Neuronal stem cell (in vitro differentiated cells): ENCODE measurements around the gene CPD.

Experiments used
- DNase-seq: peaks from one replicate; pipeline ENCODE4 v3.0.0-alpha.2; 2013; ENCODE audit warnings: low spot score
- H2AFZ ChIP-seq: one replicate; pipeline ENCODE4 v1.6.1; 2013; ENCODE audit warnings: mild to moderate bottlenecking, low read length, inconsistent platforms
- H2AK5ac ChIP-seq: 2 replicates; pipeline ENCODE4 v1.6.1; 2013; ENCODE audit warnings: low read depth, mild to moderate bottlenecking, inconsistent platforms, low read length, moderate library complexity, mixed read lengths
- H2BK120ac ChIP-seq: 2 replicates; pipeline ENCODE4 v1.6.1; 2013; ENCODE audit warnings: low read depth, mild to moderate bottlenecking, inconsistent platforms, low read length, moderate library complexity, mixed read lengths
- H2BK12ac ChIP-seq: one replicate; pipeline ENCODE4 v1.6.1; 2013; ENCODE audit warnings: low read length, inconsistent platforms
- H2BK15ac ChIP-seq: 2 replicates; pipeline ENCODE4 v1.6.1; 2013; ENCODE audit warnings: mild to moderate bottlenecking, low read length, inconsistent platforms, mixed read lengths
- H2BK5ac ChIP-seq: one replicate; pipeline ENCODE4 v1.6.1; 2013; ENCODE audit warnings: inconsistent platforms, mild to moderate bottlenecking, low read length, moderate library complexity
- H3K14ac ChIP-seq: one replicate; pipeline ENCODE4 v1.6.1; 2013; ENCODE audit warnings: low read length, inconsistent platforms
- H3K18ac ChIP-seq: 2 replicates; pipeline ENCODE4 v1.6.1; 2013; ENCODE audit warnings: low read length, inconsistent platforms
- H3K23ac ChIP-seq: 2 replicates; pipeline ENCODE4 v1.6.1; 2013; ENCODE audit warnings: low read depth, mild to moderate bottlenecking, mixed read lengths, low read length, inconsistent platforms; ENCODE audit not compliant: poor library complexity
- H3K27ac ChIP-seq: replicated peaks from 3 replicates; pipeline ENCODE4 v1.5.1; 2013; ENCODE audit warnings: low read length, inconsistent platforms
- H3K27me3 ChIP-seq, 3 experiments: 2 replicates each; pipeline ENCODE4 v1.6.1; 2013; ENCODE audit warnings: low read length in 3 of 3, mild to moderate bottlenecking in 2 of 3, inconsistent platforms in 1 of 3, low read depth in 1 of 3, mixed read lengths in 1 of 3, moderate library complexity in 1 of 3; ENCODE audit not compliant: control insufficient read depth in 3 of 3, insufficient read depth in 3 of 3
- H3K36me3 ChIP-seq, 2 donors: replicated peaks in 1 of 2; 2 replicates each; pipeline ENCODE4 v1.6.1; 2013; ENCODE audit warnings: low read length in 2 of 2; ENCODE audit not compliant: control insufficient read depth in 2 of 2, insufficient read depth in 2 of 2
- H3K4ac ChIP-seq: 2 replicates; pipeline ENCODE4 v1.6.1; 2013; ENCODE audit warnings: inconsistent platforms, mild to moderate bottlenecking, low read length, moderate library complexity
- H3K4me1 ChIP-seq, 2 donors: 1 replicate in 1 of 2; 2 replicates in 1 of 2; pipeline ENCODE4 v1.6.1; 2013; ENCODE audit warnings: low read length in 2 of 2, low read depth in 1 of 2; ENCODE audit not compliant: control insufficient read depth in 2 of 2, insufficient read depth in 1 of 2
- H3K4me2 ChIP-seq: one replicate; pipeline ENCODE4 v1.6.1; 2013; ENCODE audit warnings: mild to moderate bottlenecking, low read length, inconsistent platforms; ENCODE audit not compliant: insufficient read depth, poor library complexity, severe bottlenecking
- H3K4me3 ChIP-seq, 2 donors: 2 replicates each; pipeline ENCODE4 v1.5.1; 2013; ENCODE audit warnings: low read length in 2 of 2, mild to moderate bottlenecking in 2 of 2, inconsistent platforms in 1 of 2, moderate library complexity in 1 of 2
- H3K79me1 ChIP-seq: one replicate; pipeline ENCODE4 v1.6.1; 2013; ENCODE audit warnings: low read depth, mild to moderate bottlenecking, inconsistent platforms, low read length, moderate library complexity
- H3K9ac ChIP-seq: one replicate; pipeline ENCODE4 v1.6.1; 2013; ENCODE audit warnings: mild to moderate bottlenecking, low read depth, low read length, inconsistent platforms; ENCODE audit not compliant: poor library complexity
- H3K9me3 ChIP-seq, 2 donors: replicated peaks in 1 of 2; 2 replicates each; pipeline versions ENCODE3 to v1.6.1; 2013; ENCODE audit warnings: low read length in 2 of 2, mild to moderate bottlenecking in 2 of 2, inconsistent platforms in 1 of 2, low read depth in 1 of 2, mixed read lengths in 1 of 2, moderate library complexity in 1 of 2; ENCODE audit not compliant: control insufficient read depth in 2 of 2, insufficient read depth in 1 of 2
- H4K8ac ChIP-seq: one replicate; pipeline ENCODE4 v1.6.1; 2013; ENCODE audit warnings: low read depth, mild to moderate bottlenecking, inconsistent platforms, low read length, moderate library complexity
- H4K91ac ChIP-seq: one replicate; pipeline ENCODE4 v1.6.1; 2013; ENCODE audit warnings: low read length, low read depth, mild to moderate bottlenecking, inconsistent platforms; ENCODE audit not compliant: poor library complexity
- WGBS, 2 donors: extraction: QIAGEN DNeasy Blood & Tissue Kit; methylation state at CpG; one replicate each; pipeline ENCODE4 v1.1.7; 2013; ENCODE audit warnings: missing lambda C conversion rate in 2 of 2, mixed read lengths in 1 of 2; ENCODE audit not compliant: insufficient read length in 2 of 2, insufficient replicate concordance in 1 of 2; ENCODE audit errors: extremely low coverage in 2 of 2; 5-methylcytosine and 5-hydroxymethylcytosine counted together

CPD gene

DNA sequence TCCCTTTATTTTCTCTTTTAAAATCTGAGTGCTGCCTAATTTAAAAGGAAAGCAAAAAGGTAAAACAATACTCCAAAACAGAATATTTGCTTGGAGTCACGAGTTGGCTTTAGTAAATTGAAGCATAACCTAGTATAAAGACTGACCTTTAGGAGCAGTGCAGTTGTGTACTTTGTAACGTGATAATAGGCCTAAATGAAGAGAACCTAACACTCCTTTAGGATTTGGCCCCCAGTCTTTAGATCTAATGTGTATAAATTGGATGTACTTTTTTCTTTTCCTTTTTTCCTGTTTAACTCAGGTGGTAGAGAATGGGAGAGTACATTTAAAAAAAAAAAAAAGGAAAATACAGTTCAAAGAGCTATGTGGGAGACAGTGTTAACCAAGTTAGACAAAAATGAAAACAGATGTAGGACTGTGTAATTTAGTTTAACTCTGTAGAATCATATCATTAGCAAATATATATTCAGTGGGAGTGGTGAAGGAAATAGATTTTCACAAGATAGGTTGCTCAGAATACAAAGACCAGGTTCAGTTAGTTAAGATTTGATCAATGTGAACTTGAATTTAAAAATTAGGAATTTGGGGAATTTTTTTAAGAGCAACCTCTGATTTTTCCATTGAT lies 16.8 kb downstream of the CPD start:
- no peak for DNase-seq
- Histone ChIP-seq H2AK5ac (no peak overlapping the region), H2BK5ac (no peak overlapping the region), H2BK12ac (no peak overlapping the region), H3K14ac (no peak overlapping the region), H2BK15ac (no peak overlapping the region), H3K36me3 (peaks cover 0 to 16% of the 10 kb centered on the region in 2 donors), H3K27ac (no peak overlapping the region), H3K4me1 (no peaks in the 10 kb centered on the region), H4K91ac (no peak overlapping the region), H3K4me2 (no peak overlapping the region), H3K4me3 (no peak overlapping the region), H3K18ac (no peak overlapping the region), H2AFZ (no peak overlapping the region), H3K27me3 (no peaks in the 10 kb centered on the region), H3K79me1 (no peaks in the 10 kb centered on the region), H3K9me3 (no peaks in the 10 kb centered on the region), H2BK120ac (no peak overlapping the region), H4K8ac (no peak overlapping the region), H3K23ac (no peak overlapping the region), H3K4ac (no peak overlapping the region), H3K9ac (no peak overlapping the region)
- no CpG with 5 or more reads among the region's 2 CpGs for WGBS, 2 donors

DNA sequence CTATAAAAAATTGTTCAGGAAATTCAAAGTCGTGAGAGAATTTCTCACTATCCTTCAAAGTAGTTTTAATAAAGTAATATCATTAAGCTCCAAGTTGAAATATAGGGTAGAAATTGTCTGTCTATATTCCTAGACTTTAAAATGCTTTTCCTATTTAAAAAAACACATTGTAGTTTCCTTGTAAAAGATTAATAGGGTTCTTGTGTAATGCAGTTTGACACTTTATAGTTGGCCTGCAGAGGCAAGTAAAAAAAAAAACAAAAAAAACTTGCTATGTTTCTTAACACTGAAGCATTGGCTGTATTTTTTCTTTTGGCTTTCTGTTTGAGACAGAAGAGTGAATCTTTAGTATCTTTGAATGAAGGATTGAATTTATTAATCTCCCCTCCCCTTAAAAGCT lies 17.4 kb downstream of the CPD start:
- no peak overlapping the region for H3K9ac ChIP-seq
- H3K36me3 ChIP-seq: peaks cover 0 to 10% of the 10 kb centered on the region in 2 donors
- no peak for DNase-seq
- no peak overlapping the region for H3K18ac ChIP-seq
- no peak overlapping the region for H2BK120ac ChIP-seq
- H4K91ac ChIP-seq: no peak overlapping the region
- no peak overlapping the region for H3K14ac ChIP-seq
- H3K9me3 ChIP-seq: no peaks in the 10 kb centered on the region
- H2AFZ ChIP-seq: no peak overlapping the region
- no peak overlapping the region for H2BK5ac ChIP-seq
- no peak overlapping the region for H3K27ac ChIP-seq
- H3K4me3 ChIP-seq: no peak overlapping the region
- H3K27me3 ChIP-seq: no peaks in the 10 kb centered on the region
- no peak overlapping the region for H3K4me2 ChIP-seq
- no peaks in the 10 kb centered on the region for H3K4me1 ChIP-seq
- H4K8ac ChIP-seq: no peak overlapping the region
- H2BK12ac ChIP-seq: no peak overlapping the region
- H2AK5ac ChIP-seq: no peak overlapping the region
- no CpG with 5 or more reads among the region's 1 CpG for WGBS, 2 donors
- H3K79me1 ChIP-seq: no peaks in the 10 kb centered on the region
- H2BK15ac ChIP-seq: no peak overlapping the region
- H3K4ac ChIP-seq: no peak overlapping the region
- H3K23ac ChIP-seq: no peak overlapping the region

DNA sequence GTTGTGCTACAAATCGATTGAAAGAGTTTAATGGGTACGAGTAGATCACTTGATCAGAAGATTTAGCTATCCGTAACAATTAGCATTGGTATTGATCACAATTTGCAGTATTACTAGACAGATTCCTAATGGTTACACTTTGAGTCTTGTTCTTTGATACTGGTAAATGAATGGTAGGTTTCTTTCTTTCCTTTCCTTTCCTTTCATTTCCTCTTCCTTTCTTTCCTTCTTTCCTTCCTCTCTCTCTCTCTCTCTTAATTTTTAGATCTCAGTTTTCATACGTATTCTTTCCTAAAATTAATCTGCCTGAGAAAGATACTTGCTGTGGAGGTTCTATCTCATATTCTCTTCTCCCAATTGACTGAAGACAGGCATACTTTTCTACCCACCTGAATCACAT lies 17.9 kb downstream of the CPD start:
- Histone ChIP-seq H2AFZ (no peak overlapping the region), H2BK15ac (no peak overlapping the region), H3K27ac (no peak overlapping the region), H3K14ac (no peak overlapping the region), H2BK5ac (no peak overlapping the region), H3K36me3 (peaks cover 0 to 5% of the 10 kb centered on the region in 2 donors), H4K8ac (no peak overlapping the region), H3K27me3 (no peaks in the 10 kb centered on the region), H4K91ac (no peak overlapping the region), H3K18ac (no peak overlapping the region), H3K4ac (no peak overlapping the region), H2BK12ac (no peak overlapping the region), H3K4me1 (no peaks in the 10 kb centered on the region), H2AK5ac (no peak overlapping the region), H3K79me1 (no peaks in the 10 kb centered on the region), H3K4me2 (no peak overlapping the region), H3K9ac (no peak overlapping the region), H3K4me3 (no peak overlapping the region), H2BK120ac (no peak overlapping the region), H3K23ac (no peak overlapping the region), H3K9me3 (no peaks in the 10 kb centered on the region)
- DNase-seq: no peak
- no CpG with 5 or more reads among the region's 4 CpGs for WGBS, 2 donors

DNA sequence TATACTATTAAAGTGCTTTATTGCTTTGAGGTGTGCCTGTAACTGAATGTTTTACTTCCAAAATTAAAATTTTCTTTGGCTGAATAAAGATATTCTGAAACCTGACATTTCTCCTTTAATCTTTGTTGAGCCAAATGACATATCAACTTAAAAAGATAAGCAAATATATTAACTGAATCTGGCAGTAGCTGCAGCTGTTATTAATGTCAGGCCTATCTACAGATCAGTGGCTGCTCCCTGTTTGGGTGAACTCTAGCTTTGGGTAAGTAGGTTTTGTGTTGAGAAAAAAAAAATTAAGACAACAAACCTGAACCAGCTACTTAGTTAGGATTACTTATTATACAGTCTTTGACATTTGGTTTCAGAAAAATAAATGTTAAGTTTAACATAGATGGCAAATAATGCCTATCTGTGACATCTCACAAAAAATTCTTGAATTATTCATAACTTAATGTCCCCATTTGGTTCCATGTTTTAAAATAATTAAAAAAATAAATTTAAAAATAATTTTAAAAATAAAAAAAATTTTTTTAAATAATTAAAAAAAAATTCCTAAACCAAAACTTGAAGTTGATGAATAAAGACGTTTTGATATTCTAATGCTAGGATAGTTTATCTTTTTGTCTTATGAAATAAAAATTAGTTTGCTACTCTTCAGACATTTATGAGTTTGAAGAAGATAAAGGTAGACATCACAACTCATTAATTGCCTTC lies 19.8 kb downstream of the CPD start:
- Histone ChIP-seq H2AFZ (no peak overlapping the region), H2AK5ac (no peak overlapping the region), H3K79me1 (no peaks in the 10 kb centered on the region), H3K4ac (no peak overlapping the region), H3K36me3 (peaks cover 0 to 12% of the 10 kb centered on the region in 2 donors), H2BK5ac (no peak overlapping the region), H4K8ac (no peak overlapping the region), H3K14ac (no peak overlapping the region), H3K18ac (no peak overlapping the region), H3K4me1 (no peaks in the 10 kb centered on the region), H2BK15ac (no peak overlapping the region), H2BK12ac (no peak overlapping the region), H2BK120ac (no peak overlapping the region), H3K23ac (no peak overlapping the region), H3K4me3 (no peak overlapping the region), H3K9ac (no peak overlapping the region), H4K91ac (no peak overlapping the region), H3K9me3 (peaks cover 0 to 5% of the 10 kb centered on the region in 2 donors), H3K27ac (no peak overlapping the region), H3K4me2 (no peak overlapping the region), H3K27me3 (no peaks in the 10 kb centered on the region)
- no CpG with 5 or more reads among the region's 1 CpG for WGBS, 2 donors
- DNase-seq: no peak
